Hematopoietic multipotent progenitor cell treated with erythropoietin and hydrocortisone succinate and interleukin-3 and kit ligand, for 6 days (in vitro differentiated cells): ENCODE measurements around the gene CYB5R4.

Source experiments
- DNase-seq: peaks from one replicate; pipeline ENCODE4 v3.0.0-alpha.2; 2015

CYB5R4 gene

DNA sequence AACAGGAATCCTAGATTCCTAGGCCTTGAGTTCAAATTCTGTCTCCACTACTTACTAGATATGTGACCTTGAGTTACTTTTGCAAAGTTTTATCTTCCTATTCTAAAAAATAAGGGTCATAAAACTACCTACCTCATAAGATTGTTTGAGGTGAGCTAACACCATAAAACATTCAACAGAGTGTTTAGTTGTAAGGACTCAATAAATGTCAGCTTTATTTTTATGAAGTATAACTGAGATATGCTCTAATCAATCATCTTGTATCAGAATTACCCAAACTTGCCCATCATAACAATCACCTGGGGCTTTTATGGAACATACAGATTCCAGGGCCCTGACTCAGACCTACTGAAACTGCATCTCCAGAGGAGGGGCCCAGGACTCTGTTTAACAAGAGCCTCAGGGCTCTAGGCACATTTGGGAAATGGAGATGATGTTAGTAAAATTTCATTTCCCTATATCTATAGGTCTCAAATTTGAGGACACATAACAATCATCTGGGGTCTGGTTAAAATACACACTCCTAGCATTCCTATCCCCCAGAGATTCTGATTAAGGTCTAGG is 138.6 kb downstream of the CYB5R4 start:
- DNase-seq = no peak

DNA sequence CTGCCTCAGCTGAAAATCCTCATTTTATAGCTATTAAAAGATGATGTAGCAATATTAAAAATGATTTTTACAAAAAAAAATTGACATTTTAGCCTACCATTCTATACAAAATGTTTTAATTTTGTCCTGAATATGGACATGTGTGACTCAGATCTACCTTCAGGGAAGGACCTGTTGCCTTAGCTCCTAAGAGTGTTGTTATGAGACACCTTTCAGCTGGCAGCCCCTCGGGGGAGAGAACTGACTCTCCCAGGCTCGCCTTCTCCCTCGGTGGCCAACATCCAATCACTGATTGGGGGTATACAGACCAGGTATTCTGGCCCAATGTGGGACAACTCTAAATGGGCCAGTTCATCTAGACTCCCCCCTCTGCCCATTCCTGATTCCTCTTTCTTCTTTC is 141.6 kb downstream of the CYB5R4 start:
- no peak for DNase-seq

DNA sequence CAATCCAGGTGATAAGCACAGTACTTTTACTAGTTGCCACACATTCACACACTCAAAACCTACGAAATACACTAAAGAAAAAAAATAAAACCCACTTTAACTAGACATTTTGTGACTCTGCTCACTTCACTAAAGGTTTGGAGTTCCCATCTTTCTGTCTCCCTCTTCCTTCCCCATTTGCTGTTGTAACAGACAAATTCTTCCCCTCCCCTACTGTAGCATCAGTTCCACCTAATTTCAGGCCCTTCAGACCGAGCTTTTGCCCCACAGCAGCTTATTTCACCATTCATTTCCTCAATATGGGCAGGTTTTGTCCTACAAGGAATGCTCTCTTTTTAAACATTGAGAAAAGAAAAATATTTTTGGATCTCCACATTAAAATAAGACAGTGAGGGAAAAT is 142.7 kb downstream of the CYB5R4 start:
- no peak for DNase-seq

DNA sequence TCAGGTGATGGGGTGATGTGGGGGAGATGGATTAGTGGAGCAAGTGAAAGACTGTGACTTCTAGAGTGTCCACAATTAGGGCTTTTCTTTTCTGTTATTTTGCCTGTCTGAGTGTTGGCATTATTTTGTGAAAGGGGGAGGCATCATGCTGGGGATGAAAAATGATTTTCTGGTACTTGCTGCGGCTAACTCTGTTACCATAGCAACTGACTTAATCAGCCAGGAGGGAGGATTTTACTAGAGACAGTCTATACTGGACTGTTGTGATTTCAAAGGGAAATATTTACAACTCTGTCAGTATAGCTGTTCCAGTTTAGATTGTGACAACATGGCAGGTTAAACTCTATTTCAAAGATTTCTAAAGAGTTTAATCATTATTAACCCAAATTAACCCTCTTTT is 143.6 kb downstream of the CYB5R4 start:
- no peak for DNase-seq

DNA sequence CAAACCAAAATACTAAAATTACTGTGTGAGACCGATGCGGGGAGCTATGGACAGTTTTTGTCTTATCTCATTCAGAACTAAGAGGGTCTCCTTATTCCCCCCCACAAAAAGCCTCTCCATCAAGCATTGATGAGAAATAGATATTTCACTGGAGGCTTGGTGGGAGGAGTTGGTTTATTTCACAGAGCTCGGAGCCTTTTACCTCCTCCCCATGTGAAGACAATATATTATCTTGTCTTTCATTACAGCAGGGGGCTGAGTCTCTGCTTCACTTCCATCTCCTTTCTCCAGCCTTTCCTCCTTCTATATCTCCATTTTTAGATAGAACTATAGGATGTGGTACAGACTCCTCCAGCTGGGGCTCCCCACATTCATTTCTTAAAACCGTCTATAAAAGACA is 144.2 kb downstream of the CYB5R4 start:
- DNase-seq = no peak

DNA sequence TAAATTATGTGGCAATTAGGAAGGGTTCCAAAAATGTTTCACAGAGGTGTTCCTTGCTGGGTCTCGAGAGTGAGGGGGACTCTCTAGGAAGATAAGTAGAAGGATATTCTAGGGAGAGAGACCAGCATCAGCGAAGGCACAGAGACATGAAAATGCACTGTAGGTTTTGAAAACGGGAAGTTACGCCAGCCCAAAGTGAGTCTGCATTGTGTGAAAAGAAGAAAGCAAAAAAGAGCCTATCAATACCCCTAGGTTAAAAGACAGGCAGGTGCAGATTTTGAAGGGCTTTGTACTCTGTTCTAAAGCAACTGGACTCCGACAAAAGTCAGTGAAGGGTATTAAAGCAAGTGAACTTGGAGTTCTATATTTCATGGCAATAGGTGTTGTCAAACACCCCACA is 148.4 kb downstream of the CYB5R4 start:
- peak; percentile 15 for DNase-seq

DNA sequence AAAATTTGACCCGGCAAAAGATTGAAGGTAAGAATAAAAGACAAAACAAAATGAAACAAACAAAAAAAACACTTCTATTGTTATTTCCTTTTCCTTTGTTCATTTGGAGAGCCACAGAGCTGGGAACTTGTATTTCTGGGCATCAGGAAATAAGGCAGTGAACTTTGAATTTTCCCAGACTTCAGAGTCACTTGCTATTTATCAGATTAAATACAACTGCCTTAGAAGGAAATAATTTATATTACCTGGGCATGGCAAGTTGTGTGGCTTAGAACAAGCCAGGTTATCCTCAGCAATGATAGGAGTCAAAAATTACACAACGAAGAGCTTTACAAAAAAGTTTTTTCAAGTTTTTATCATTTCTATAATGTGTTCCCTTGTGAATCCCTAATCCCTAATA is 153.9 kb downstream of the CYB5R4 start:
- DNase-seq = no peak

DNA sequence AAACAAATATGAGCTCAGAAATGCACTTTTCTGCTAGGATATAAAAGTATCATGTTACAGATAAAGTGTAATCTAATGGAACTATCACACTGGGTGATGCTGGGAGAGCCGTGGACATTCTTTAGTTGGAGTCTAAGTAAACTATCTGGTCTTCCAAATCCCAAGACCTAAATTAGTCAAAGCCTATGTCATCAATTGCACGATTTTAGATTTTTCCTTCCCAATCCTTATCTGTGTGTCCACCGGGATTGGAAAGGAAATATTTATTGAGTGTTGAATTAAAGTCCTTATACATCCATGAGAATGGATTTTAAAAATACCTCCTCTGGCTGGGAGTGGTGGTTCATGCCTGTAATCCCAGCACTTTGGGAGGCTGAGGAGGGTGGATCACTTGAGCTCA is 154.4 kb downstream of the CYB5R4 start:
- no peak for DNase-seq

DNA sequence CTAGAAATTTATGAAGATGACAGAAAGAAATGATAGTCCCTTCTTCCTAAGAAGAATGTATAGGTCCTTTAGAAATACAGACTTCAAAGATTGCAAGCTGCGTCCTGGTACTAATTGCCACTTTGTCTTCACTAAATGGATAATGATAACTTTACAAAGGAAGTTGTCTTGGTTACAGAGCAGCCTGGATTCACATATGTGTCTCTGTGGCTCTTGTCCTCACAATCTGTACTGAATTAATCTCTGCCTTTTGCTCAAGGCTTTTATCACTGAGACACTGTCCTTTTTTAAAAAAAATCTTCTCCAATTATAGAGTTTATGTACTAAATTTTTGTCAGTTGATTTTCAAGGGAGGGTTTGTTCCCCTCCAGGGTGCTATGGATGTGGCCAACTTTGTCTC is 156.5 kb downstream of the CYB5R4 start:
- no peak for DNase-seq
